ENCODE measurements around the gene ABCC1.

DNA sequence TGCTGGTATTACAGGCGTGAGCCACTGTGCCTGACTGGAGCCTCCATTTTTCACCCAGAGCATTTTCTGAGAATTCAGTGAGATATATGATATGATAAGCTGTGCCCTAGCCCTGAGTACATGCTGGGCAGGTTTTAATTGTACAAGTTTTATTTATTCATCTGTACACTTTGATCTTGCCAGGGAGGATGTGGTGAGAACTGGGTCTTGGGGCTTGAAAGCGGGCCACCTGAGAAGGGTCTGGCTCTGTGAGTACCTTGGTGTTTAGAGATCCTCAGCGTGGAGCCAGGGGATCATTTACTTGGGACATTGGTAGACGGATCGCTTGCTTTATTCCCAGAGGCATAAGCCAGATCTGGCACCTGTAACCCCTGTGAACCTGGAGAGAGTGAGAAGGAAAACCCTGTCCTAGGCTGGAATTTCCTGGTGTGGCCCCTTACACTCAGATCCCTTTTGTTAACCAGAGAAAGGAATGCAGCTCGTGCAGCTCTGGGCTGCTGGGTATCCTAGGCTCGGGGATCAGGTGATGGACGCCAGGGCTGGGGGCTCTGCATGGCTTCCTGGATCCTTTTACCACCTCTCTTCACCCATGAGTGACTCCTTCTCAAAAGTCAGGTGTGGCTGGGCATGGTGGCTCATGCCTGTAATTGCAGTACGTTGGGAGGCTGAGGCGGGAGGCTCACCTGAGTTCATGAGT lies 91.9 kb downstream of the ABCC1 start:
- TF ChIP-seq, protein P1, sequence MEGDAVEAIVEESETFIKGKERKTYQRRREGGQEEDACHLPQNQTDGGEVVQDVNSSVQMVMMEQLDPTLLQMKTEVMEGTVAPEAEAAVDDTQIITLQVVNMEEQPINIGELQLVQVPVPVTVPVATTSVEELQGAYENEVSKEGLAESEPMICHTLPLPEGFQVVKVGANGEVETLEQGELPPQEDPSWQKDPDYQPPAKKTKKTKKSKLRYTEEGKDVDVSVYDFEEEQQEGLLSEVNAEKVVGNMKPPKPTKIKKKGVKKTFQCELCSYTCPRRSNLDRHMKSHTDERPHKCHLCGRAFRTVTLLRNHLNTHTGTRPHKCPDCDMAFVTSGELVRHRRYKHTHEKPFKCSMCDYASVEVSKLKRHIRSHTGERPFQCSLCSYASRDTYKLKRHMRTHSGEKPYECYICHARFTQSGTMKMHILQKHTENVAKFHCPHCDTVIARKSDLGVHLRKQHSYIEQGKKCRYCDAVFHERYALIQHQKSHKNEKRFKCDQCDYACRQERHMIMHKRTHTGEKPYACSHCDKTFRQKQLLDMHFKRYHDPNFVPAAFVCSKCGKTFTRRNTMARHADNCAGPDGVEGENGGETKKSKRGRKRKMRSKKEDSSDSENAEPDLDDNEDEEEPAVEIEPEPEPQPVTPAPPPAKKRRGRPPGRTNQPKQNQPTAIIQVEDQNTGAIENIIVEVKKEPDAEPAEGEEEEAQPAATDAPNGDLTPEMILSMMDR (conservative IDR thresholded peaks at IDR 0.05), result no peak
- no peak for TF ChIP-seq ZFX (IDR thresholded peaks at IDR 0.05)
